Measurements from ENCODE around the gene SKIC2.

The SKIC2 gene

GRCh38 chr6:31958412-31958740 lies 599 bp upstream of the SKIC2 start:
- H3K4me3 ChIP-seq (replicated peaks in 1 of 2; ENCODE audit: low read depth in 2 of 2, low read length in 2 of 2): peak overlapping the region; percentile 73 to 100
- no peak for TF ChIP-seq CTCF (IDR thresholded peaks at IDR 0.05; ENCODE audit: low read depth, low read length)

GRCh38 chr6:31961616-31962015 lies 2.6 kb downstream of the SKIC2 start:
- TF ChIP-seq CTCF (IDR thresholded peaks at IDR 0.05; ENCODE audit: low read depth, low read length): no peak
- H3K4me3 ChIP-seq (replicated peaks in 1 of 2; ENCODE audit: low read depth in 2 of 2, low read length in 2 of 2): no peak overlapping the region
- no peak for DNase-seq (ENCODE audit: low read depth in 2 of 2)

More at GRCh38 chr6:31958412-31958740, 599 bp upstream of the SKIC2 start:
- DNase-seq (ENCODE audit: low read depth in 2 of 2): no peak

GRCh38 chr6:31963921-31964320 lies 4.9 kb downstream of the SKIC2 start:
- TF ChIP-seq CTCF (IDR thresholded peaks at IDR 0.05; ENCODE audit: low read depth, low read length): no peak

GRCh38 chr6:31965700-31966099 lies 6.7 kb downstream of the SKIC2 start:
- DNase-seq (ENCODE audit: low read depth in 2 of 2): no peak
- H3K4me3 ChIP-seq (replicated peaks in 1 of 2; ENCODE audit: low read depth in 2 of 2, low read length in 2 of 2): no peak overlapping the region
- no peak for TF ChIP-seq CTCF (IDR thresholded peaks at IDR 0.05; ENCODE audit: low read depth, low read length)

More at GRCh38 chr6:31963921-31964320, 4.9 kb downstream of the SKIC2 start:
- H3K4me3 ChIP-seq (replicated peaks in 1 of 2; ENCODE audit: low read depth in 2 of 2, low read length in 2 of 2): no peak overlapping the region
- DNase-seq (ENCODE audit: low read depth in 2 of 2): no peak

GRCh38 chr6:31966506-31966905 lies 7.5 kb downstream of the SKIC2 start:
- H3K4me3 ChIP-seq (replicated peaks in 1 of 2; ENCODE audit: low read depth in 2 of 2, low read length in 2 of 2): no peak overlapping the region
- no peak for DNase-seq (ENCODE audit: low read depth in 2 of 2)
- TF ChIP-seq CTCF (IDR thresholded peaks at IDR 0.05; ENCODE audit: low read depth, low read length): no peak

GRCh38 chr6:31966997-31967925 lies 8.3 kb downstream of the SKIC2 start:
- no peak for DNase-seq (ENCODE audit: low read depth in 2 of 2)
- H3K4me3 ChIP-seq (replicated peaks in 1 of 2; ENCODE audit: low read depth in 2 of 2, low read length in 2 of 2): no peak overlapping the region
- TF ChIP-seq CTCF (IDR thresholded peaks at IDR 0.05; ENCODE audit: low read depth, low read length): no peak

All from cardiac fibroblast (primary cell).